H9 (cell line): ENCODE measurements around the gene VAV3. TPM values are rescaled to one million over a fixed set of nuclear protein-coding genes. Genes with fewer than 3 reads are reported as not detected.

Source experiments
- DNase-seq: peaks from one replicate; pipeline ENCODE4 v3.0.0-alpha.2; 2017
- H2AFZ ChIP-seq: one replicate; pipeline ENCODE4 v1.6.1; 2013; ENCODE audit warnings: mild to moderate bottlenecking, low read length, control low read depth, moderate library complexity
- H2AK5ac ChIP-seq: 2 replicates; pipeline ENCODE4 v1.6.1; 2013; ENCODE audit warnings: low read length, control low read depth, mixed read lengths; ENCODE audit not compliant: insufficient read length
- H2BK120ac ChIP-seq: one replicate; pipeline ENCODE4 v1.6.1; 2013; ENCODE audit warnings: low read depth, mild to moderate bottlenecking, low read length, control low read depth, inconsistent platforms; ENCODE audit not compliant: poor library complexity, severe bottlenecking
- H2BK12ac ChIP-seq: 2 replicates; pipeline ENCODE4 v1.6.1; 2013; ENCODE audit warnings: low read length, control low read depth, mixed read lengths, low read depth; ENCODE audit not compliant: insufficient read length
- H2BK15ac ChIP-seq: 2 replicates; pipeline ENCODE4 v1.6.1; 2013; ENCODE audit warnings: low read depth, low read length, control low read depth
- H2BK20ac ChIP-seq: one replicate; pipeline ENCODE4 v1.6.1; 2013; ENCODE audit warnings: low read depth, mild to moderate bottlenecking, low read length, control low read depth, inconsistent platforms; ENCODE audit not compliant: poor library complexity, severe bottlenecking
- H2BK5ac ChIP-seq: 2 replicates; pipeline ENCODE4 v1.6.1; 2013; ENCODE audit warnings: low read length, control low read depth, mixed read lengths; ENCODE audit not compliant: insufficient read length
- H3K14ac ChIP-seq: 2 replicates; pipeline ENCODE4 v1.6.1; 2013; ENCODE audit warnings: low read length, control low read depth; ENCODE audit not compliant: insufficient read depth
- H3K18ac ChIP-seq: 2 replicates; pipeline ENCODE4 v1.6.1; 2013; ENCODE audit warnings: low read depth, mild to moderate bottlenecking, mixed read lengths, low read length, control low read depth; ENCODE audit not compliant: insufficient read length
- H3K23ac ChIP-seq: 2 replicates; pipeline ENCODE4 v1.6.1; 2013; ENCODE audit warnings: low read length, control low read depth, mixed read lengths, low read depth; ENCODE audit not compliant: insufficient read length
- H3K23me2 ChIP-seq: 2 replicates; pipeline ENCODE4 v1.6.1; 2013; ENCODE audit warnings: low read depth, mild to moderate bottlenecking, mixed read lengths, low read length, control low read depth; ENCODE audit not compliant: insufficient read length, poor library complexity, severe bottlenecking
- H3K27ac ChIP-seq: 2 replicates; pipeline ENCODE4 v1.5.1; 2013; ENCODE audit warnings: low read length, control low read depth, mixed read lengths, low read depth; ENCODE audit not compliant: insufficient read length
- H3K27me3 ChIP-seq: 2 replicates; pipeline ENCODE4 v1.6.1; 2013; ENCODE audit warnings: low read length, control low read depth, inconsistent platforms; ENCODE audit not compliant: insufficient read depth
- H3K4ac ChIP-seq: 2 replicates; pipeline ENCODE4 v1.6.1; 2013; ENCODE audit warnings: low read depth, mild to moderate bottlenecking, control low read depth, inconsistent platforms, low read length, moderate library complexity
- H3K4me1 ChIP-seq: 2 replicates; pipeline ENCODE4 v1.6.1; 2013; ENCODE audit warnings: low read length, control low read depth, inconsistent platforms; ENCODE audit not compliant: insufficient read depth
- H3K4me2 ChIP-seq: 2 replicates; pipeline ENCODE4 v1.6.1; 2013; ENCODE audit warnings: low read length, control low read depth, mixed read lengths; ENCODE audit not compliant: insufficient read length, insufficient read depth
- H3K56ac ChIP-seq: 2 replicates; pipeline ENCODE4 v1.6.1; 2013; ENCODE audit warnings: low read depth, mild to moderate bottlenecking, mixed read lengths, low read length, control low read depth; ENCODE audit not compliant: insufficient read length
- H3K79me1 ChIP-seq: 2 replicates; pipeline ENCODE4 v1.6.1; 2013; ENCODE audit warnings: low read depth, mild to moderate bottlenecking, moderate library complexity, low read length, control low read depth, inconsistent platforms; ENCODE audit not compliant: insufficient read depth, poor library complexity, severe bottlenecking
- H3K79me2 ChIP-seq: 2 replicates; pipeline ENCODE4 v1.6.1; 2013; ENCODE audit warnings: low read length, control low read depth, inconsistent platforms; ENCODE audit not compliant: insufficient read depth
- H3K9ac ChIP-seq: 2 replicates; pipeline ENCODE4 v1.6.1; 2013; ENCODE audit warnings: low read length, control low read depth, mixed read lengths; ENCODE audit not compliant: insufficient read length; ENCODE audit errors: extremely low read depth
- H3K9me3 ChIP-seq: one replicate; pipeline ENCODE4 v1.6.1; 2013; ENCODE audit warnings: low read depth, low read length, inconsistent platforms; ENCODE audit not compliant: control insufficient read depth
- H3T11ph ChIP-seq: one replicate; pipeline ENCODE4 v1.6.1; 2013; ENCODE audit warnings: mild to moderate bottlenecking, low read length, control low read depth, inconsistent platforms
- H4K20me1 ChIP-seq: one replicate; pipeline ENCODE4 v1.6.1; 2013; ENCODE audit not compliant: control insufficient read depth, insufficient read length, insufficient read depth
- H4K5ac ChIP-seq: 2 replicates; pipeline ENCODE4 v1.6.1; 2013; ENCODE audit warnings: low read depth, mild to moderate bottlenecking, mixed read lengths, low read length, control low read depth; ENCODE audit not compliant: insufficient read length
- H4K8ac ChIP-seq: replicated peaks from 2 replicates; pipeline ENCODE4 v1.6.1; 2013; ENCODE audit warnings: low read length, control low read depth, mixed read lengths, low read depth; ENCODE audit not compliant: insufficient read length
- H4K91ac ChIP-seq: 2 replicates; pipeline ENCODE4 v1.6.1; 2013; ENCODE audit warnings: low read depth, mild to moderate bottlenecking, moderate library complexity, mixed read lengths, low read length, control low read depth; ENCODE audit not compliant: insufficient read length
- H3K27ac Mint-ChIP-seq, 3 experiments: 2 replicates in 2 of 3; 3 replicates in 1 of 3; pipeline ENCODE4 v1.8.0; 2020 to 2021; ENCODE audit warnings: mixed read lengths in 3 of 3, mild to moderate bottlenecking in 1 of 3, moderate library complexity in 1 of 3
- H3K27me3 Mint-ChIP-seq: 2 replicates; pipeline ENCODE4 v1.8.0; 2021; ENCODE audit warnings: low read depth, mild to moderate bottlenecking, moderate library complexity, mixed read lengths
- H3K36me3 Mint-ChIP-seq, 3 experiments: 2 replicates in 2 of 3; 3 replicates in 1 of 3; pipeline ENCODE4 v1.8.0; 2020 to 2021; ENCODE audit warnings: low read depth in 3 of 3, mixed read lengths in 3 of 3; ENCODE audit not compliant: insufficient read depth in 1 of 3
- H3K4me1 Mint-ChIP-seq, 2 experiments: 2 replicates each; pipeline ENCODE4 v1.8.0; 2020; ENCODE audit warnings: mixed read lengths in 2 of 2
- H3K4me3 Mint-ChIP-seq, 2 experiments: 2 replicates in 1 of 2; 3 replicates in 1 of 2; pipeline ENCODE4 v1.8.0; 2020 to 2021; ENCODE audit warnings: mild to moderate bottlenecking in 2 of 2, mixed read lengths in 2 of 2, moderate library complexity in 1 of 2
- H3K9me3 Mint-ChIP-seq, 2 experiments: 2 replicates in 1 of 2; 3 replicates in 1 of 2; pipeline ENCODE4 v1.8.0; 2020; ENCODE audit warnings: mild to moderate bottlenecking in 2 of 2, mixed read lengths in 2 of 2, moderate library complexity in 1 of 2
- CTCF ChIP-seq: fragments of 200-600 bp; sonication (generic); conservative IDR thresholded peaks from 3 replicates; pipeline ENCODE4 v1.8.0; 2021; ENCODE audit warnings: antibody characterized with exemption, mild to moderate bottlenecking
- total RNA-seq: library from RNA; stranded (reverse); gene quantifications from 2 replicates; pipeline ENCODE4 v1.2.1, GENCODE V29; 2021

The VAV3 gene
- total RNA-seq, 1 experiment from 2014 or later: 5.1 TPM

- Histone ChIP-seq H2BK120ac (no peak overlapping the region), H4K8ac (no peak overlapping the region), H3K9me3 (no peaks in the 10 kb centered on the region), H4K91ac (no peak overlapping the region), H3K56ac (no peak overlapping the region), H3K9ac (no peak overlapping the region), H2BK5ac (no peak overlapping the region), H3K23ac (no peak overlapping the region), H2BK12ac (no peak overlapping the region), H3K14ac (no peak overlapping the region), H2AFZ (no peak overlapping the region), H3K79me2 (no peaks in the 10 kb centered on the region), H4K20me1 (no peaks in the 10 kb centered on the region), H3K23me2 (no peaks in the 10 kb centered on the region), H3K27me3 (no peaks in the 10 kb centered on the region), H3K4me2 (no peak overlapping the region), H2AK5ac (no peak overlapping the region), H3T11ph (no peak overlapping the region), H3K18ac (no peak overlapping the region), H2BK20ac (no peak overlapping the region), H3K4ac (no peak overlapping the region), H3K79me1 (no peaks in the 10 kb centered on the region), H4K5ac (no peak overlapping the region), H2BK15ac (no peak overlapping the region), H3K4me1 (no peaks in the 10 kb centered on the region), H3K27ac (no peak overlapping the region)
- H3K36me3 Mint-ChIP-seq: no peaks in the 10 kb centered on the region
- no peaks in the 10 kb centered on the region for H3K27me3 Mint-ChIP-seq
- no peak for DNase-seq
- no peaks in the 10 kb centered on the region for H3K4me1 Mint-ChIP-seq
- no peak overlapping the region for H3K4me3 Mint-ChIP-seq
- H3K27ac Mint-ChIP-seq: no peak overlapping the region
- no peak for TF ChIP-seq CTCF
- H3K9me3 Mint-ChIP-seq: no peaks in the 10 kb centered on the region
These were observed 316.9 kb downstream of the VAV3 start for GRCh38 chr1:107648071-107648470.
